Transverse colon (tissue), 3 donors: ENCODE measurements around the gene SEPHS1.

Experiments
- POLR2A ChIP-seq: fragments of 450-650 bp; IDR thresholded peaks from one replicate; pipeline ENCODE4 v1.6.1; 2016; ENCODE audit warnings: antibody characterized with exemption, mild to moderate bottlenecking, moderate library complexity
- TF ChIP-seq, protein P1 (sequence below), 5 experiments: fragments of 200-600 bp in 3 of 5; fragments of 450-650 bp in 2 of 5; sonication (generic) in 3 of 5; IDR thresholded peaks; 1 replicate in 2 of 5; 2 replicates in 3 of 5; pipeline ENCODE4 v1.5.1; 2016 to 2017; ENCODE audit warnings: antibody characterized with exemption in 5 of 5, inconsistent platforms in 3 of 5, mild to moderate bottlenecking in 2 of 5, moderate library complexity in 1 of 5

- TF ChIP-seq POLR2A = no peak
- TF ChIP-seq, protein P1, sequence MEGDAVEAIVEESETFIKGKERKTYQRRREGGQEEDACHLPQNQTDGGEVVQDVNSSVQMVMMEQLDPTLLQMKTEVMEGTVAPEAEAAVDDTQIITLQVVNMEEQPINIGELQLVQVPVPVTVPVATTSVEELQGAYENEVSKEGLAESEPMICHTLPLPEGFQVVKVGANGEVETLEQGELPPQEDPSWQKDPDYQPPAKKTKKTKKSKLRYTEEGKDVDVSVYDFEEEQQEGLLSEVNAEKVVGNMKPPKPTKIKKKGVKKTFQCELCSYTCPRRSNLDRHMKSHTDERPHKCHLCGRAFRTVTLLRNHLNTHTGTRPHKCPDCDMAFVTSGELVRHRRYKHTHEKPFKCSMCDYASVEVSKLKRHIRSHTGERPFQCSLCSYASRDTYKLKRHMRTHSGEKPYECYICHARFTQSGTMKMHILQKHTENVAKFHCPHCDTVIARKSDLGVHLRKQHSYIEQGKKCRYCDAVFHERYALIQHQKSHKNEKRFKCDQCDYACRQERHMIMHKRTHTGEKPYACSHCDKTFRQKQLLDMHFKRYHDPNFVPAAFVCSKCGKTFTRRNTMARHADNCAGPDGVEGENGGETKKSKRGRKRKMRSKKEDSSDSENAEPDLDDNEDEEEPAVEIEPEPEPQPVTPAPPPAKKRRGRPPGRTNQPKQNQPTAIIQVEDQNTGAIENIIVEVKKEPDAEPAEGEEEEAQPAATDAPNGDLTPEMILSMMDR (IDR thresholded peaks at IDR 0.05) = no peak
Observed at GRCh38 chr10:13319166-13319565, 28.9 kb downstream of the SEPHS1 start.
